ENCODE measurements around the gene C1orf167.
A peak's percentile ranks its signal among the peaks of the same experiment; 100 is the strongest.

GRCh38 chr1:11784993-11785769 lies 23.2 kb downstream of the C1orf167 start:
- TF ChIP-seq CTCF (IDR thresholded peaks at IDR 0.05) = peak; percentile 85
- no peak for TF ChIP-seq EZH2 (IDR thresholded peaks at IDR 0.05; ENCODE audit: borderline replicate concordance, insufficient read depth, low read depth, low read length, poor library complexity, severe bottlenecking)
